GM21737 (cell line): ENCODE measurements around the gene MESD.

ENCODE experiments used
- ATAC-seq: cut with Tn5 transposase; IDR thresholded peaks from one replicate; pipeline ENCODE4 v1.9.1; 2021; ENCODE audit warnings: mild to moderate bottlenecking, moderate library complexity; ENCODE audit not compliant: unreplicated experiment

The MESD gene

GRCh38 chr15:80992006-80992405 lies 2.4 kb upstream of the MESD start:
- no peak for ATAC-seq

GRCh38 chr15:80991421-80991820 lies 1.8 kb upstream of the MESD start:
- ATAC-seq = no peak

DNA sequence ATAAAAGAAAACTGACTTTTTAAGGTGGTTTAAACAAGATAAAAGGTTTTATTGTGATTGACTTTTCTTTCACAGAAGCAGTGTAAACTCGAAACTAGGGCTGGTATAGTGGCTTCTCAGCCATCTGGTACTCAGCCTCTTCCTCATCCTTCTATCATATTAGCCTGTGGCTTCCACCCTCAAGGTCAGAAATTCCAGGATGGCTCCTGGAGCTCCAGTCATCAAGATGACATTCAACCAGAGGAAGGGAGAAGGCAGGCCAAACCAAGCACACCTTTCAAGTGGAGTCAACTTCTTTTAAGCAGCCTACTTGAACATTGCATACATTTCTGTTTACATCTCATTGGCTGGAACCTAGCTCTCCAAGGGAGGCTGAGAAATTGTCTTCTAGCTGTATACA lies 1.3 kb upstream of the MESD start:
- ATAC-seq = no peak

DNA sequence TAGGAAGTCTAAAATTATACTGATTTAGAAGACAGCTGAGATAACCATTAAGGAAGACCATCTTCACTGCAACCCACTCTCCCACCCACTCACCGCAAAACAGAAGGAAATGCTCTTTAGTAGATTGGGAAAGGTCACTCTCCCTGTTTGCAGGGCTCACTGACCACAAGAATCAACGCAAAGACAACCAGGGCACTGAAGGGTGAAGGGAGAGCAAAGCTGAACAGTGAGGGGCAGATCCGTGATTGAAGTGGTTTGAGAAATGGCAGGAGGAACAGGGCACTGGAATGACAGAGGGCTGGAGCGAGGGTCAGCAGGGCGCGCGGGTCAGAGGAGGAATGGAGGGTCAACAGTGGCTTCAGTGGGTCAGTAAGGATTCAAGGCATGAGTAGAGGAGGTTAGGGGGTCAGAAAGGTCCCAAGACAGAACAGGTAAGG lies 520 bp downstream of the MESD start:
- peak; percentile 2 for ATAC-seq

GRCh38 chr15:80988148-80988796 lies 1.3 kb downstream of the MESD start:
- no peak for ATAC-seq

GRCh38 chr15:80986487-80986886 lies 3.1 kb downstream of the MESD start:
- ATAC-seq = no peak

- ATAC-seq = no peak
Measured at GRCh38 chr15:80985981-80986380, 3.6 kb downstream of the MESD start.

GRCh38 chr15:80984856-80985255 lies 4.8 kb downstream of the MESD start:
- no peak for ATAC-seq

- no peak for ATAC-seq
Measured at GRCh38 chr15:80982839-80983238, 6.8 kb downstream of the MESD start.

DNA sequence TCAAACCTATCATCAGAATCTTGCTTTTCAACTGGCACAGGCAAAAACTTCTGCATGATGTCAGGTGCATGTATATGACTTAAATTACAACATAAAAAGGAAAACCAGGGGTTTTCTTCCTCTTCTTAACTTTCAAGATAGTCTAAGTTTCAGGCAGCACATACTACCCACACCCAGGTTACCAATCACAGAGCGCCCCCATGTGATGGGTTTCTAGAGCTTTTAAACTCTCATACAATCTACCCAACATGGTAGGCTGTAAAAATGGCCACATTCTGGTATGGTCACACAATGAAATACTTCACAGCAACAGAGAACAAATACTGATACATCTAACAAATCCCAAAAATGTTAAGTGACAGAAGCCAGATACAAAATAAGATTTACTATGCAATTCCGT lies 7.4 kb downstream of the MESD start:
- no peak for ATAC-seq

GRCh38 chr15:80979538-80980200 lies 9.9 kb downstream of the MESD start:
- ATAC-seq = no peak

- no peak for ATAC-seq
Measured at GRCh38 chr15:80978685-80979329, 10.8 kb downstream of the MESD start.

DNA sequence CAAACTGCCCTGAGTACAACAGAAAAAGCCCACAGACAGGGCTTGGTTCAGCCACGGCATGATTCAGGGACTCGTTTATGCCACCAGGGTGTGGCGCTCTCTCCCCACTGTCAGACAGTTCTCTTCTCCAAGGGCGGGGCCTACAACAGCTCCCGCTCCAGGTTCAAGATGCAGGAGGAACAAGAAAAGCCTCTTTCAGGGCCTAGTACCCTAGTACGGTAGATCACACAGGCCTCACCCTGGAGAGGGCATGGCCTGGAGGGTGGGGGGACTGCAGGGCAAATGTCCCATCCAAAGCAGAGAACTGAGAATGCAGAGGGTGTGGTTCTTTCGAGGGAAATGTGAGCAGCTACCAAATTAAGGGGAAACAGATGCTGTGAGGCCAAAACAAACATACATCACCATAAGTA lies 12.0 kb downstream of the MESD start:
- no peak for ATAC-seq

DNA sequence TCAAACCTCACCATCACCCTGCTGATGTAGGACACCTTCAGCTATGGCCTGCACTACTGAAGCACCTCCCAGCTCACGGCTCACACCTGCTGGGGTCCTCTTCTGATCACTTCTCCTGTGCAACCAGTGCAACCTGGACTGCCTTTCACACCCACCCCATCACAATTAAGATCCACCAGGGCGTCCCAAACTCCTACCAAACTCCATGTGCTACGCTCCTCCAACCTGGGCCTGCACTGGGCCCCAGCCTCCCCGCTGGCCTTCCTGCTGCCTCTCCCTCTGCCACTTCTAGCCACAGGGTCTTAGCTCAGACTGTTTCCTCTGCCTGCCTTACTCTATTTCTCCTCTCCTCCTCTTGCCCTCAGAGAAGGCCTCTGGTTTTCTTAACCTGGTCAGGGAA lies 12.8 kb downstream of the MESD start:
- ATAC-seq = no peak

DNA sequence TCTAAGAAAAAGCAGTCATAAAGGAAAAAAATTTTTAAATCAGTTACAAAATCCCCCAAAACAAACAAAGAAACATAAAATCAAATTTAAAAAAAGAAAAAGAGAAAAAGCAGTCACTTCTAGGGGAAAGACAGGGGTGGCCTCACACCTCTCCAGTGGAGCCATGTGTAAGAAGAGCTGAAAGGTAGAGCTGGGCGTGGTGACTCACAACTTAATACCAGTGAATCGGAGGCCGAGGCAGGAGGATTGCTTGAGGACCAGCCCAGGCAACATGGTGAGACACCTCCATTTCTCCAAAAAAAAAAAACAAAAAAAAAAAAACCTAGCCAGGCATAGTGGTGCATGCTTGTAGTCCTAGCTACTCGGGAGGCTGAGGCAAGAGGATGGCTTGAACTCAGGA lies 14.7 kb downstream of the MESD start:
- no peak for ATAC-seq

DNA sequence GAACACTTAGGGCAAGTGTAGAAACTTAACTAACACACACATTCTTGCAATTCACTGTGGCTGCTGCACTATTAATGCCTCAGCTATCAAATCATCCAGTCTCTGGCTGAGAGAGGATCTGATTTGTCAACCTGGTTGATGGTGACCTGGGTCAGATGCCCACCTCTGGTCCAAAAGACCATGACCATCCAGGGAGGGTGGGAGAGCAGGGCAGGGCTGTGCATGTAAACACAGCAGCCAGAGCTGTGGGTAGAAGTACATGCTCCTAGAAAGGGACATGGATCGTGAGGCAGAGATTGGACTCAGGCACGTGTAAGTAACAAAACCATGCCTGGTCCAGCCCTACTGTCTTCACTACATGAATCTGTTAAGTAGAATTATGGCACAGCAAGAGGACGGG lies 17.3 kb downstream of the MESD start:
- ATAC-seq = no peak

DNA sequence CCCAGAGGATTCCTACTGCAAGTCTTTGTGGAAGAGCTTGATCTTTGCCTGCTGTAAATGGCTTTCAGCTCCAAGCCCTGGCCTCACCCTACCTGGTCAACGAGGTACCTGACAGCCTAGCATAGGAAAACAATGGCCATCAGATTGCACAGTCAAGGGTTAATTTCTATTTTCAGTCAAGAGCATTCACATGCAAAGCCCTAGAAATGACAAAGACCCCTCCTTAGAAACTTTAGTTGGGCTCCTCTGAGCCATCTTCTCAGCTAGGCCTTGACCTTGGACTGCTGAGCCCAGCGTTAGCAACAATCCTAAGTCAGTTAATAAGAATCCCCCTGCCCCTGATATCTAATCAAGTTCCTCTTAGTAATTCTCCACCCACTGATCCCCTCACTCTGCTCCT lies 18.5 kb downstream of the MESD start:
- no peak for ATAC-seq

DNA sequence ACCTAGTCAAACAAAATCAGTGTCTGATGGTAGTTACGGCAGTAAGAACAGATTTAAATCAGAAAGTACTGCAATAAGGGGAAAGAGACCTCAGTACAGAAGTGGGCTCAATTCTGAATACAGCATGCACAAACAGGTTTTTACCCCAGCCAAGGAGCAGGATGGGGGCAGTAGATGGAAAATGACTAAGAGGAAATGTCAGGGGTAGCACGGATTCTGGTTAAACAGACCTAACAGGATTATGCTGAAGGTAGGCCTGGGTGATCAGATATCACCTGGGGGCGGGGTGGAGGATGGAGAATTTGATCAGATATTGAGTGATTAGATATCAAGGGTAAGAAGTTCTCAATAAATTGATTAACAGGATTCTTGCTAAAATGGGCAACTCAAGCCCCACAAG lies 19.0 kb downstream of the MESD start:
- no peak for ATAC-seq

DNA sequence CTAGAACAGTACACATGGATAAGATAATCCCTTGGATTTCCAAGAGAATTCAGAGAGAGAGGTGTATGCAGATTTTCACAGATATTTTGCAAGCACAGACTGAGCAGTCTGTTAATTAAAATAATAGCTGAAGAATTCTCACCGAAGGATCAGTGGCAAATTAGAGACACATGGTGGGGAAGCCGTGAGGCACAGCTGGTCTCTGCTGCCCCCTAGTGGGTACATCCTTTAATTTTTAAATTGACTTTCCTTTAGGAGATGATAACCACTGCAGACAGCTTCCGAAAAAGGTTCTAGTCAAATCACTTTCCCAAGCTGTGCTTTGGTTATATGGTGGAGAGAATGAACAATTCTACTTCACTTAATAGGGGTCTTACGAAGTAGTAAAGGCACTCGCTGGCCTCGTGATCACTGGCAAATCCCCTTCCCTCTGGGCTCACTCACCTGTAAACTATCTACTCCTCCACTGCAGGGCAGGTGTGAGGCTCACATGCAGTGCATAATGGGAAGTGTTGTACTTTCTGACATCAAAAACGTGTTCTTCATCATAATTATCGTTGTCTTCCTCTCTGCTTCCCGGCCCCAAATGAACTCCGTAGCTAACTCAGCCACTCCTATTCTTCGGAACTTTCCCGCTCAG lies 19.5 kb downstream of the MESD start:
- ATAC-seq = no peak

DNA sequence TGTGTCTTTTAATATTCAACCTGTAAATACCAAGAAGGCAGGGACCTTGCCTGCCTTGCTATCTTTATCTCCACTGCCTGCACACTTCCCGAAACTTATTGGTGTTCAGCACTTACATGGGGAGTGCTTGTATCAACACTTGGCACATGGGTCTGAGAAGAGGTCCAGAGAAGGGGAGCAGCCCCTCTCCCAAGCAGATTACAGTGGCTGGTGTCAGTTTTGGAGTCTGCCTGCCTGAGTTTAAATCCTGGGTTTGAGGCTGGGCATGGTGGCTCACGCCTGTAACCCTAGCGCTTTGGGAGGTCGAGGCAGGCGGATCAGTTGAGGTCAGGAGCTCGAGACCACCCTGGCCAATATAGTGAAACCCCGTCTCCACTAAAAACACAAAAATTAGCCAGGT lies 20.3 kb downstream of the MESD start:
- no peak for ATAC-seq

- no peak for ATAC-seq
Measured at GRCh38 chr15:80967991-80968510, 21.6 kb downstream of the MESD start.

DNA sequence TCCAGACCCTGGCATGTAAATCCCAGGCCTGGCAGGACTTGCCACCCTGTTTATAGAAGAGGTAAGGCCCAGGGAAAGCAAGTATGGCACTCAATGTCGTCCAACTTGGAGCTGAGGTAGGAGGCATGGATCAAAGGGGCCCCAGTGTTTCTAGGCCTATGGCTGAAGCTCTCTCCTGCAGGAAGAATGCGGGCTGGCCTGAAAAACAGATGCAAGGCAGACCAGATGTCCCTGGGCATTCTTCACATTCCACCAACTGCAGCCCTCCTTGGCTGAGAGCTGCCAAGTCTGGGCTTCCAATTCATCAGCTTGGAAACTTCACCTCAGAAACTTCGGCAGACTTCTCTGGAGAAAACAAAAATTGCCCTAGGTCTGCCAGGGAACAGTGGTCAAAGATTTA lies 22.2 kb downstream of the MESD start:
- ATAC-seq = no peak
